ENCODE data around the gene NEGR1.

DNA sequence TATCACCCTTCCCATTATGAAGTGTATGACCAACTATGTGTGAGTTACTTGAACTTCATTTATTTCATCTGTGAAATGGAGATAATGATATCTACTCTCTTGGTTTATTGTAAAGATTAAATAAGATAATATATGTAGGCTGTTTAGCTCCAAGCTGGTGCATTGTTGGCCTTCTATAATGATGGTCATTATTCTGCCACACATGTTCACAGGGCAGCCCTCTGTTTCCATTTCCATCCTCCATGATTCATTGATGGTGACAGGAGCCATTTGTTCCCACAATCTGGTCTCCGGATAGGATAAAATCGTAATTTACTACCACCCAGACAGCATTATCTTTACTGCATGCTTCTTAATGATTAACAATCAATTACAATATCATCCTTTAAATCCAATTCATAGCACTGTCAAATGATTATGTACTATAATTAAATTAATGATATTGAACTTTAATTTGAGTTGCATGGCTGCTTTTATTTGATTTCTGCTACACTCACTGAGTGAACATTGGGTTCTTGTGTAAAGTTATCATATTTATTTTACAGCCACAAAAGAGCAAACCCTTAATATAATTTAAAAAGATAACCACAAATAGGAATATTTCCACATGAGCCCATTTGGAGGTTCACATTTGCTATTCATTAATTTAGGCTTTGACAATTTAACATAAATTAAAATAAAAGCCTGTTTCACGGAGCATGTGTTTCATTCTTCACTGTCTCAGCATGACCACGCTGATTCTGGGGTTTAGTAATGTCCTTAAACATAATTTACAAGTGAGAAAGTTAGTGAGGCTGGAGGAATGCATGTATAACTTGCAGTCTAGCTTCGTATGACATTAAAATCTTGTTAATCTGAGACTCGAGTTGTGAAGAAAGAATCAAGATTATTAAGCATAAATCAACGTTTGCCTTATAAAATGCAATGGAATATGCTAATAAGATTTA lies 605.1 kb downstream of the NEGR1 start:
- no peak for TF ChIP-seq CTCF (conservative IDR thresholded peaks at IDR 0.05; ENCODE audit: low read length)
- no peak for TF ChIP-seq EZH2phosphoT487 (IDR thresholded peaks at IDR 0.05; ENCODE audit: borderline replicate concordance, low read depth, low read length)

Measured in OCI-LY7 (cell line).